ENCODE results near the gene ADAM10. TPM values are rescaled to one million over a fixed set of nuclear protein-coding genes. Genes with fewer than 3 reads are reported as not detected.

Gene ADAM10
- total RNA-seq, 1 experiment from 2014 or later: 133 TPM

DNA sequence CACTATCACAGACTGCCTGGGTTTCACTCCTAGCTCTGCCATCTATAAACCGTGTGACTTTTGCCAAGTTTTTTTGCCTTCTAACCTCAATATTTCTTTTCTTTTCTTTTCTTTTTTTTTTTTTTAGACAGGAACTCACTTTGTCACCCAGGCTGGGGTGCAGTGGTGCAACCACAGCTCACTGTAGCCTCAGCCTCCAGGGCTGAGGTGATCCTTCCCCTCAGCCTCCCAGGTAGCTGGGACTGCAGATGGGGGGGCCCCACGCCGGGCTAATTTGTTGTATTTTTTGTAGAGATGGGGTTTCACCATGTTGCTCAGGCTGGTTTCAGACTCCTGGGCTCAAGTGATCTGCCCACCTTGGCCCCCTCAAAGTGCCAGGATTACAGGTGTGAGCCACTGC lies 3.2 kb upstream of the ADAM10 start (continued):
- TF ChIP-seq, protein P1, sequence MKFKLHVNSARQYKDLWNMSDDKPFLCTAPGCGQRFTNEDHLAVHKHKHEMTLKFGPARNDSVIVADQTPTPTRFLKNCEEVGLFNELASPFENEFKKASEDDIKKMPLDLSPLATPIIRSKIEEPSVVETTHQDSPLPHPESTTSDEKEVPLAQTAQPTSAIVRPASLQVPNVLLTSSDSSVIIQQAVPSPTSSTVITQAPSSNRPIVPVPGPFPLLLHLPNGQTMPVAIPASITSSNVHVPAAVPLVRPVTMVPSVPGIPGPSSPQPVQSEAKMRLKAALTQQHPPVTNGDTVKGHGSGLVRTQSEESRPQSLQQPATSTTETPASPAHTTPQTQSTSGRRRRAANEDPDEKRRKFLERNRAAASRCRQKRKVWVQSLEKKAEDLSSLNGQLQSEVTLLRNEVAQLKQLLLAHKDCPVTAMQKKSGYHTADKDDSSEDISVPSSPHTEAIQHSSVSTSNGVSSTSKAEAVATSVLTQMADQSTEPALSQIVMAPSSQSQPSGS (CRISPR knock-in tag; IDR thresholded peaks at IDR 0.05; ENCODE audit: borderline replicate concordance, low read depth): no peak
- TF ChIP-seq GTF2I (CRISPR knock-in tag; conservative IDR thresholded peaks at IDR 0.05) (no peak), SOX15 (CRISPR knock-in tag; IDR thresholded peaks at IDR 0.05) (no peak), TEAD4 (CRISPR knock-in tag; IDR thresholded peaks at IDR 0.05) (no peak)
- TF ChIP-seq, protein P2, sequence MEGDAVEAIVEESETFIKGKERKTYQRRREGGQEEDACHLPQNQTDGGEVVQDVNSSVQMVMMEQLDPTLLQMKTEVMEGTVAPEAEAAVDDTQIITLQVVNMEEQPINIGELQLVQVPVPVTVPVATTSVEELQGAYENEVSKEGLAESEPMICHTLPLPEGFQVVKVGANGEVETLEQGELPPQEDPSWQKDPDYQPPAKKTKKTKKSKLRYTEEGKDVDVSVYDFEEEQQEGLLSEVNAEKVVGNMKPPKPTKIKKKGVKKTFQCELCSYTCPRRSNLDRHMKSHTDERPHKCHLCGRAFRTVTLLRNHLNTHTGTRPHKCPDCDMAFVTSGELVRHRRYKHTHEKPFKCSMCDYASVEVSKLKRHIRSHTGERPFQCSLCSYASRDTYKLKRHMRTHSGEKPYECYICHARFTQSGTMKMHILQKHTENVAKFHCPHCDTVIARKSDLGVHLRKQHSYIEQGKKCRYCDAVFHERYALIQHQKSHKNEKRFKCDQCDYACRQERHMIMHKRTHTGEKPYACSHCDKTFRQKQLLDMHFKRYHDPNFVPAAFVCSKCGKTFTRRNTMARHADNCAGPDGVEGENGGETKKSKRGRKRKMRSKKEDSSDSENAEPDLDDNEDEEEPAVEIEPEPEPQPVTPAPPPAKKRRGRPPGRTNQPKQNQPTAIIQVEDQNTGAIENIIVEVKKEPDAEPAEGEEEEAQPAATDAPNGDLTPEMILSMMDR (IDR thresholded peaks at IDR 0.05): no peak

DNA sequence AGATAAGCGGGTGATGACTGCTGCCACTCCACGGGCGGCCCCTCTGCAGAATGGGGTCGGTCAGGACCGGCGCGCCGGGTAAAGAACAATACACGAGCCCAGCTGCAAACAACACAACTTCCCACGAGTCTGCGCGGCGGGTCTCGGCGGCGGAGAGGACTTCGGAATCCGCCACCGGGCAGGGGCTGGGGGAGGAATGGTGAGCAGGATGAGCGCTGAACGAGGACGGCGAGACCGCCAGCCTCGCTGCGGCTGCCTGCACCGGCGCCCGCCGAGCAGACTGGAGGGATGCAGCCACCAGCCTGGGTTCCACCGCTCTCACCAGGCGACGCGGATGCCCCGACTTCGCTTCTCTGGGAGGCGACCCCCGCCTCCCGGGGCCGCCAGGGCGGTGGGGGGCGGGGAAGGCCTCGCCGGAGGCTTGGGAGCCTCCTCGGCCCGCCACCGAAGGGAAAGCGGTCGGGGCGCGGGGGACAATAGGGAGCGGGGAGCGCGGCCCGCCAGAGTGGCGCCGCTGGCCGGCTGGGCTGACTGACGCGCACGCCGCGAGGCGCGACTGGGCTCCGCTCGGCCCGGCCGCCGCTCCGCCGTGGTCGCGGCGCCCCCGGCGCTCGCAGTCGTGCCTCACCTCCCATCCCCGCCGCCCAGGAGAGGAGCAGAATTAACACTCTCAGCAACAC lies 515 bp downstream of the ADAM10 start:
- H3K36me3 Mint-ChIP-seq: no peaks in the 10 kb centered on the region
- H3K4me1 Mint-ChIP-seq: peaks cover 39% of the 10 kb centered on the region
- H3K9me3 Mint-ChIP-seq: no peaks in the 10 kb centered on the region
- DNase-seq (ENCODE audit: low spot score): peak; percentile 73
- H3K27ac Mint-ChIP-seq: peak overlapping the region; percentile 98
- peak; percentile 13 for ATAC-seq
- H3K4me3 Mint-ChIP-seq: peak overlapping the region; percentile 99
- CTCF ChIA-PET: interaction anchor here (1.1 to 1.6 kb wide), 3 partner anchors 22 to 150 kb away, joined by 3 to 20 read pairs (median 5); partner anchors contain the start of gene MINDY2
- H3K27me3 Mint-ChIP-seq (ENCODE audit: low read depth): no peaks in the 10 kb centered on the region
- POLR2A ChIA-PET: interaction anchor here (2.8 kb wide), 1 partner anchor 22 kb away, joined by 66 read pairs; the partner anchor contains the start of gene MINDY2
- TF ChIP-seq NFATC4 (CRISPR knock-in tag; IDR thresholded peaks at IDR 0.05) (no peak), EMX1 (CRISPR knock-in tag; IDR thresholded peaks at IDR 0.05) (no peak), NR3C1 (CRISPR knock-in tag; conservative IDR thresholded peaks at IDR 0.05; ENCODE audit: low read depth) (no peak), SMAD4 (CRISPR knock-in tag; IDR thresholded peaks at IDR 0.05) (no peak), CREB1 (CRISPR knock-in tag; IDR thresholded peaks at IDR 0.05) (no peak), KAT7 (CRISPR knock-in tag; IDR thresholded peaks at IDR 0.05; ENCODE audit: borderline replicate concordance) (0 out of 2 replicates have a peak, but pooled peaks have one; percentile 17), ZNF423 (CRISPR knock-in tag; IDR thresholded peaks at IDR 0.05) (no peak), JUN (CRISPR knock-in tag; IDR thresholded peaks at IDR 0.05) (0 out of 2 replicates have a peak, but pooled peaks have one; percentile 23), GRHL2 (CRISPR knock-in tag; IDR thresholded peaks at IDR 0.05; ENCODE audit: insufficient replicate concordance, severe bottlenecking) (no peak), TEAD1 (CRISPR knock-in tag; IDR thresholded peaks at IDR 0.05) (0 out of 2 replicates have a peak, but pooled peaks have one; percentile 41), JAZF1 (CRISPR knock-in tag; IDR thresholded peaks at IDR 0.05) (no peak), ZBTB21 (CRISPR knock-in tag; IDR thresholded peaks at IDR 0.05; ENCODE audit: borderline replicate concordance) (no peak)
- TF ChIP-seq, protein P3, sequence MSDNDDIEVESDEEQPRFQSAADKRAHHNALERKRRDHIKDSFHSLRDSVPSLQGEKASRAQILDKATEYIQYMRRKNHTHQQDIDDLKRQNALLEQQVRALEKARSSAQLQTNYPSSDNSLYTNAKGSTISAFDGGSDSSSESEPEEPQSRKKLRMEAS (CRISPR knock-in tag; IDR thresholded peaks at IDR 0.05): peak; percentile 33; the same call in 1 of the 2 replicates
- TF ChIP-seq, protein P4, sequence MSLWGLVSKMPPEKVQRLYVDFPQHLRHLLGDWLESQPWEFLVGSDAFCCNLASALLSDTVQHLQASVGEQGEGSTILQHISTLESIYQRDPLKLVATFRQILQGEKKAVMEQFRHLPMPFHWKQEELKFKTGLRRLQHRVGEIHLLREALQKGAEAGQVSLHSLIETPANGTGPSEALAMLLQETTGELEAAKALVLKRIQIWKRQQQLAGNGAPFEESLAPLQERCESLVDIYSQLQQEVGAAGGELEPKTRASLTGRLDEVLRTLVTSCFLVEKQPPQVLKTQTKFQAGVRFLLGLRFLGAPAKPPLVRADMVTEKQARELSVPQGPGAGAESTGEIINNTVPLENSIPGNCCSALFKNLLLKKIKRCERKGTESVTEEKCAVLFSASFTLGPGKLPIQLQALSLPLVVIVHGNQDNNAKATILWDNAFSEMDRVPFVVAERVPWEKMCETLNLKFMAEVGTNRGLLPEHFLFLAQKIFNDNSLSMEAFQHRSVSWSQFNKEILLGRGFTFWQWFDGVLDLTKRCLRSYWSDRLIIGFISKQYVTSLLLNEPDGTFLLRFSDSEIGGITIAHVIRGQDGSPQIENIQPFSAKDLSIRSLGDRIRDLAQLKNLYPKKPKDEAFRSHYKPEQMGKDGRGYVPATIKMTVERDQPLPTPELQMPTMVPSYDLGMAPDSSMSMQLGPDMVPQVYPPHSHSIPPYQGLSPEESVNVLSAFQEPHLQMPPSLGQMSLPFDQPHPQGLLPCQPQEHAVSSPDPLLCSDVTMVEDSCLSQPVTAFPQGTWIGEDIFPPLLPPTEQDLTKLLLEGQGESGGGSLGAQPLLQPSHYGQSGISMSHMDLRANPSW (CRISPR knock-in tag; conservative IDR thresholded peaks at IDR 0.05; ENCODE audit: low read depth): no peak
- TF ChIP-seq, protein P5, sequence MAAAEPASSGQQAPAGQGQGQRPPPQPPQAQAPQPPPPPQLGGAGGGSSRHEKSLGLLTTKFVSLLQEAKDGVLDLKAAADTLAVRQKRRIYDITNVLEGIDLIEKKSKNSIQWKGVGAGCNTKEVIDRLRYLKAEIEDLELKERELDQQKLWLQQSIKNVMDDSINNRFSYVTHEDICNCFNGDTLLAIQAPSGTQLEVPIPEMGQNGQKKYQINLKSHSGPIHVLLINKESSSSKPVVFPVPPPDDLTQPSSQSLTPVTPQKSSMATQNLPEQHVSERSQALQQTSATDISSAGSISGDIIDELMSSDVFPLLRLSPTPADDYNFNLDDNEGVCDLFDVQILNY (CRISPR knock-in tag; IDR thresholded peaks at IDR 0.05): no peak
- TF ChIP-seq, protein P6, sequence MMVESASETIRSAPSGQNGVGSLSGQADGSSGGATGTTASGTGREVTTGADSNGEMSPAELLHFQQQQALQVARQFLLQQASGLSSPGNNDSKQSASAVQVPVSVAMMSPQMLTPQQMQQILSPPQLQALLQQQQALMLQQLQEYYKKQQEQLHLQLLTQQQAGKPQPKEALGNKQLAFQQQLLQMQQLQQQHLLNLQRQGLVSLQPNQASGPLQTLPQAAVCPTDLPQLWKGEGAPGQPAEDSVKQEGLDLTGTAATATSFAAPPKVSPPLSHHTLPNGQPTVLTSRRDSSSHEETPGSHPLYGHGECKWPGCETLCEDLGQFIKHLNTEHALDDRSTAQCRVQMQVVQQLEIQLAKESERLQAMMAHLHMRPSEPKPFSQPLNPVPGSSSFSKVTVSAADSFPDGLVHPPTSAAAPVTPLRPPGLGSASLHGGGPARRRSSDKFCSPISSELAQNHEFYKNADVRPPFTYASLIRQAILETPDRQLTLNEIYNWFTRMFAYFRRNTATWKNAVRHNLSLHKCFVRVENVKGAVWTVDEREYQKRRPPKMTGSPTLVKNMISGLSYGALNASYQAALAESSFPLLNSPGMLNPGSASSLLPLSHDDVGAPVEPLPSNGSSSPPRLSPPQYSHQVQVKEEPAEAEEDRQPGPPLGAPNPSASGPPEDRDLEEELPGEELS (CRISPR knock-in tag; IDR thresholded peaks at IDR 0.05): no peak; the same call in 1 of the 2 replicates
- TF ChIP-seq, protein P7, sequence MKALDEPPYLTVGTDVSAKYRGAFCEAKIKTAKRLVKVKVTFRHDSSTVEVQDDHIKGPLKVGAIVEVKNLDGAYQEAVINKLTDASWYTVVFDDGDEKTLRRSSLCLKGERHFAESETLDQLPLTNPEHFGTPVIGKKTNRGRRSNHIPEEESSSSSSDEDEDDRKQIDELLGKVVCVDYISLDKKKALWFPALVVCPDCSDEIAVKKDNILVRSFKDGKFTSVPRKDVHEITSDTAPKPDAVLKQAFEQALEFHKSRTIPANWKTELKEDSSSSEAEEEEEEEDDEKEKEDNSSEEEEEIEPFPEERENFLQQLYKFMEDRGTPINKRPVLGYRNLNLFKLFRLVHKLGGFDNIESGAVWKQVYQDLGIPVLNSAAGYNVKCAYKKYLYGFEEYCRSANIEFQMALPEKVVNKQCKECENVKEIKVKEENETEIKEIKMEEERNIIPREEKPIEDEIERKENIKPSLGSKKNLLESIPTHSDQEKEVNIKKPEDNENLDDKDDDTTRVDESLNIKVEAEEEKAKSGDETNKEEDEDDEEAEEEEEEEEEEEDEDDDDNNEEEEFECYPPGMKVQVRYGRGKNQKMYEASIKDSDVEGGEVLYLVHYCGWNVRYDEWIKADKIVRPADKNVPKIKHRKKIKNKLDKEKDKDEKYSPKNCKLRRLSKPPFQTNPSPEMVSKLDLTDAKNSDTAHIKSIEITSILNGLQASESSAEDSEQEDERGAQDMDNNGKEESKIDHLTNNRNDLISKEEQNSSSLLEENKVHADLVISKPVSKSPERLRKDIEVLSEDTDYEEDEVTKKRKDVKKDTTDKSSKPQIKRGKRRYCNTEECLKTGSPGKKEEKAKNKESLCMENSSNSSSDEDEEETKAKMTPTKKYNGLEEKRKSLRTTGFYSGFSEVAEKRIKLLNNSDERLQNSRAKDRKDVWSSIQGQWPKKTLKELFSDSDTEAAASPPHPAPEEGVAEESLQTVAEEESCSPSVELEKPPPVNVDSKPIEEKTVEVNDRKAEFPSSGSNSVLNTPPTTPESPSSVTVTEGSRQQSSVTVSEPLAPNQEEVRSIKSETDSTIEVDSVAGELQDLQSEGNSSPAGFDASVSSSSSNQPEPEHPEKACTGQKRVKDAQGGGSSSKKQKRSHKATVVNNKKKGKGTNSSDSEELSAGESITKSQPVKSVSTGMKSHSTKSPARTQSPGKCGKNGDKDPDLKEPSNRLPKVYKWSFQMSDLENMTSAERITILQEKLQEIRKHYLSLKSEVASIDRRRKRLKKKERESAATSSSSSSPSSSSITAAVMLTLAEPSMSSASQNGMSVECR (CRISPR knock-in tag; IDR thresholded peaks at IDR 0.05; ENCODE audit: borderline replicate concordance): 0 out of 2 replicates have a peak, but pooled peaks have one; percentile 41
